Ascending aorta (tissue), 2 donors: ENCODE results near the gene TRAPPC10. TPM values are rescaled to one million over a fixed set of nuclear protein-coding genes. Genes with fewer than 3 reads are reported as not detected.

Source experiments
- DNase-seq, 2 donors: peaks; one replicate each; pipeline ENCODE4 v3.0.0-alpha.2; 2019; ENCODE audit warnings: low spot score in 2 of 2
- H3K27ac ChIP-seq, 2 donors: fragments of 200-600 bp; sonication (generic); one replicate each; pipeline ENCODE4 v1.5.1; 2016 to 2017; ENCODE audit warnings: mild to moderate bottlenecking in 1 of 2
- H3K27me3 ChIP-seq: fragments of 200-600 bp; sonication (generic); one replicate; pipeline ENCODE4 v1.5.1; 2017
- H3K36me3 ChIP-seq, 2 donors: fragments of 200-600 bp; sonication (generic); one replicate each; pipeline ENCODE4 v1.5.1; 2016
- H3K4me1 ChIP-seq, 2 donors: fragments of 200-600 bp; sonication (generic); one replicate each; pipeline ENCODE4 v1.5.1; 2016 to 2017; ENCODE audit warnings: mild to moderate bottlenecking in 1 of 2
- H3K4me3 ChIP-seq, 2 donors: fragments of 200-600 bp; sonication (generic); one replicate each; pipeline ENCODE4 v1.5.1; 2016 to 2017; ENCODE audit warnings: mild to moderate bottlenecking in 1 of 2
- H3K9me3 ChIP-seq, 2 donors: fragments of 200-600 bp; sonication (generic); one replicate each; pipeline ENCODE4 v1.5.1; 2016
- intact Hi-C: fragments of 100-400 bp; cut with DNase I; formaldehyde crosslinking; loops from one replicate; pipeline ENCODE4 v1.15.1; 2023
- total RNA-seq: library from RNA; depleted of rRNA; stranded (reverse); fragments of >200 nt; gene quantifications from one replicate; pipeline ENCODE4 v1.1.0, GENCODE V29; 2016
- TF ChIP-seq, protein P1 (sequence below), 3 experiments: fragments of 200-600 bp in 2 of 3; fragments of 450-650 bp in 1 of 3; sonication (generic) in 2 of 3; IDR thresholded peaks; one replicate each; pipeline ENCODE4 v1.5.1; 2016 to 2019; ENCODE audit warnings: antibody characterized with exemption in 3 of 3, mild to moderate bottlenecking in 1 of 3, moderate library complexity in 1 of 3

Gene TRAPPC10
- total RNA-seq, 1 donor from 2014 or later = 7.9 TPM

DNA sequence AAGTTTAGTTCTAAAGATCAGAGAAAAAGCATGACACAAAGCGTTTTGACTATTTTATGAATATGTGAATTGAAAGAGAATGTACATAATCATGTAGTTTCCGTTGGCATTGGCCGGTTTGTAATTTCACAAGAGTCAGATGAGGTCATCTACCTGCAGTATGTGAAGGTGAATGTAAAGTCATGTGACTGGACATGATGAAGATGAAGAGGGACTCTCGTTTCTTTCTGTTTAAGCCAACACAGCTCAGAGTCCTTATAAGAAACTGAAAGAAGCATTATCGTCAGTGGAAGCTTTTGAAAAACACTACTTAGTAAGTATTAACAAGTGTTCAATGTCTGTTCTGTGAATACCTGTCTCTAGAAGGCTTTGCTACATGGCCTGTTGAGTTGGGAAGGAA is 64.2 kb downstream of the TRAPPC10 start:
- peak in 1 of 2 donors; percentile 11 for DNase-seq
- TF ChIP-seq, protein P1, sequence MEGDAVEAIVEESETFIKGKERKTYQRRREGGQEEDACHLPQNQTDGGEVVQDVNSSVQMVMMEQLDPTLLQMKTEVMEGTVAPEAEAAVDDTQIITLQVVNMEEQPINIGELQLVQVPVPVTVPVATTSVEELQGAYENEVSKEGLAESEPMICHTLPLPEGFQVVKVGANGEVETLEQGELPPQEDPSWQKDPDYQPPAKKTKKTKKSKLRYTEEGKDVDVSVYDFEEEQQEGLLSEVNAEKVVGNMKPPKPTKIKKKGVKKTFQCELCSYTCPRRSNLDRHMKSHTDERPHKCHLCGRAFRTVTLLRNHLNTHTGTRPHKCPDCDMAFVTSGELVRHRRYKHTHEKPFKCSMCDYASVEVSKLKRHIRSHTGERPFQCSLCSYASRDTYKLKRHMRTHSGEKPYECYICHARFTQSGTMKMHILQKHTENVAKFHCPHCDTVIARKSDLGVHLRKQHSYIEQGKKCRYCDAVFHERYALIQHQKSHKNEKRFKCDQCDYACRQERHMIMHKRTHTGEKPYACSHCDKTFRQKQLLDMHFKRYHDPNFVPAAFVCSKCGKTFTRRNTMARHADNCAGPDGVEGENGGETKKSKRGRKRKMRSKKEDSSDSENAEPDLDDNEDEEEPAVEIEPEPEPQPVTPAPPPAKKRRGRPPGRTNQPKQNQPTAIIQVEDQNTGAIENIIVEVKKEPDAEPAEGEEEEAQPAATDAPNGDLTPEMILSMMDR (IDR thresholded peaks at IDR 0.05) = no peak
- intact Hi-C loops = no loop called here
- H3K4me3 ChIP-seq = no peak overlapping the region
- no peaks in the 10 kb centered on the region for H3K4me1 ChIP-seq
- H3K27me3 ChIP-seq = no peaks in the 10 kb centered on the region
- H3K27ac ChIP-seq = no peak overlapping the region
- no peaks in the 10 kb centered on the region for H3K9me3 ChIP-seq
- H3K36me3 ChIP-seq = peaks cover 46 to 86% of the 10 kb centered on the region in 2 donors

DNA sequence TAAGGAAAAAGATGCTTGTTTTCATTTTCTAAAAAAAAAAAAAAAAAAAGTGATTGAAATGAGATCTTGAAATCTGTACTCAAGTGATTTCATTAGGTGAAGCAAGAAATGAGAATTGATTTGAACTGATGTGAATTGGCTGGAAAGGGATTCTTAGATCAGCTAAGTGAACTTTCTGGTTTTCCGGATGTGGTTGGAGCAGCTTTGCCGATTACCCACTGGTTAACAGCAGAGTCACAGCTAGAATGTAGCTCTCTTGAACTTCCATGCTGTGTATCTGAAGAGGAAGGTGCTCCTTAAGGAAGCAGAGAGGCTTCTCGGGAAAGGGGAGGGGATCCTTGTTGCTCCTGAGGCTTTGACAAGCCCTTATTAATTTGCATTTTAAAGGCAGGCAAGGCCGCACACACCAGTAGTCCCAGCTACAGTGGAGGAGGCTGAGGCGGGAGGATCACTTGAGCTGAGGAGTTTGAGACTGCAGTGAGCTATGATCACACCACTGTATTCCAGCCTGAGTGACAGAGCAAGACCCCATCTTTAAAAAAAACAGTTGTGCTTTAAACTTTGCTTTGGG is 66.4 kb downstream of the TRAPPC10 start:
- intact Hi-C loops = no loop called here
- no peak overlapping the region for H3K27ac ChIP-seq
- TF ChIP-seq, protein P1 (IDR thresholded peaks at IDR 0.05) = no peak
- no peaks in the 10 kb centered on the region for H3K9me3 ChIP-seq
- H3K4me3 ChIP-seq = no peak overlapping the region
- H3K36me3 ChIP-seq = peaks cover 50 to 87% of the 10 kb centered on the region in 2 donors
- DNase-seq = no peak
- no peaks in the 10 kb centered on the region for H3K27me3 ChIP-seq
- H3K4me1 ChIP-seq = no peaks in the 10 kb centered on the region

DNA sequence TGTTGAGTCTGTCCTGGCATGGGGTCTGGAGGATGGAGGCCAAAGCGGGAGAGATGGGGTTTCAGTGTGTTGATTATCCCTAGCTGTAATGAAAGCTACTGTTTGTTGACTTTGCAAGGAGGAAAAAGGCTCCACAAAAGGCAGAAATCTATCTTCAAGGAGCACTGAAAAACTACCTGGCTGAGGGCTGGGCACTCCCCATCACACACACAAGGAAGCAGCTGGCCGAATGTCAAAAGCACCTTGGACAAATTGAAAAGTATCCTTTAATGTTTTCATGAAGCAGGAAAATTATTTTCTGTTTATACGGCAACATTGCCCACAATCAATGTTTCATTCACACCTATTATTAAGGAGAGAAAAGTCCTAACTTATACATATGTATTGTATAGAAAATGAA is 67.3 kb downstream of the TRAPPC10 start:
- H3K9me3 ChIP-seq = no peaks in the 10 kb centered on the region
- H3K27me3 ChIP-seq = no peaks in the 10 kb centered on the region
- peaks cover 51 to 89% of the 10 kb centered on the region in 2 donors for H3K36me3 ChIP-seq
- DNase-seq = peak in 1 of 2 donors; percentile 21
- H3K27ac ChIP-seq = no peak overlapping the region
- intact Hi-C loops = no loop called here
- TF ChIP-seq, protein P1 (IDR thresholded peaks at IDR 0.05) = no peak
- H3K4me1 ChIP-seq = no peaks in the 10 kb centered on the region
- no peak overlapping the region for H3K4me3 ChIP-seq

DNA sequence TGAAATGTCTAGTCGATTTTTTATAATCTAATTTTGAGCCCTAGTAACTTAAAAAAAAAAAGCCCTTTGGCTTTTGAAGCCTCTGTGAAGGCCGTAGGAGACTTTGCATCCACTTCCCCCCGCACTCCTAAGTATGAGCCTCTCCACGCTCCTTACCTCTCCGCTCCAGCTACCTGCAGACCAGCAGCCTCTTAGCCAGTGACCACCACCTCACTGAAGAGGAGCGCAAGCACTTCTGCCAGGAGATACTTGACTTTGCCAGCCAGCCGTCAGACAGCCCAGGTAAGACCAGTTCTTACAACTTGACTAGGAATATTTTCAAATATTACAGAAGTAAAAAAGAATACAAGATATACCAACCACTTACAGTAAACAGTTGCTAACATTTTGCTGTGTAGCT is 67.7 kb downstream of the TRAPPC10 start:
- Histone ChIP-seq H3K27me3 (no peaks in the 10 kb centered on the region), H3K36me3 (peaks cover 51 to 89% of the 10 kb centered on the region in 2 donors), H3K27ac (no peak overlapping the region), H3K9me3 (no peaks in the 10 kb centered on the region), H3K4me1 (no peaks in the 10 kb centered on the region), H3K4me3 (no peak overlapping the region)
- intact Hi-C loops = no loop called here
- TF ChIP-seq, protein P1 (IDR thresholded peaks at IDR 0.05) = no peak
- no peak for DNase-seq

DNA sequence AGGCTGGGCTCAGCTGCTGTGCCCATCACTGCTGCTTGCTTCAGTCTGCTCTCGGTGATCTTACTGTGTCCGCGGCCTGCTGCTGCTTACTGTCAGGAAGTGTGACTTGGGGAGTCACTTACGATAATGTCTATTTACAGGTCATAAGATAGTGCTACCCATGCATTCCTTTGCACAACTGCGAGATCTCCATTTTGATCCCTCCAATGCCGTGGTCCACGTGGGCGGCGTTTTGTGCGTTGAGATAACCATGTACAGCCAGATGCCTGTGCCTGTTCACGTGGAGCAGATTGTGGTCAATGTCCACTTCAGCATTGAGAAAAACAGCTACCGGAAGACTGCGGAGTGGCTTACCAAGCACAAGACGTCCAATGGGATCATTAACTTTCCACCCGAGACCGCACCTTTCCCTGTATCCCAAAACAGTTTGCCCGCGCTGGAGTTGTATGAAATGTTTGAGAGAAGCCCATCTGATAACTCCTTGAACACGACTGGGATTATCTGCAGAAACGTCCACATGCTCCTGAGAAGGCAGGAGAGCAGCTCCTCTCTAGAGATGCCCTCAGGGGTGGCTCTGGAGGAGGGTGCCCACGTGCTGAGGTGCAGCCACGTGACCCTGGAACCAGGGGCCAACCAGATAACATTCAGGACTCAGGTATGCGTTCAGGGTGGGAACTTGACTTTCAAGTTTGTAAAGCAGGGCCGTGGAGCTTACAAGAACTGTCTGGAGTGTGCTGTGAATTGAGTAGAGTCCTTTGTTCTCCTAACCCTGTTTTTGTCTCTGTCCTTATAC is 70.7 kb downstream of the TRAPPC10 start:
- Histone ChIP-seq H3K36me3 (peaks cover 47 to 82% of the 10 kb centered on the region in 2 donors), H3K27ac (no peak overlapping the region), H3K4me3 (no peak overlapping the region), H3K9me3 (no peaks in the 10 kb centered on the region), H3K4me1 (no peaks in the 10 kb centered on the region), H3K27me3 (no peaks in the 10 kb centered on the region)
- DNase-seq = peak in 1 of 2 donors; percentile 31
- TF ChIP-seq, protein P1 (IDR thresholded peaks at IDR 0.05) = no peak
- intact Hi-C loops = no loop called here
